SK-N-SH (cell line): ENCODE measurements around the gene CLTCL1.
"Not testable (repeated sequence)": the region's sequence is repeated elsewhere in the genome, so short reads cannot be mapped to it uniquely, and the experiment has no call there.

Experiments used
- EP300 ChIP-seq, 2 experiments: IDR thresholded peaks; 2 replicates each; pipeline versions ENCODE4 v1.4.0 to v1.6.1; 2012; ENCODE audit warnings: borderline replicate concordance in 1 of 2, low read depth in 1 of 2, low read length in 1 of 2
- GABPA ChIP-seq: IDR thresholded peaks from 2 replicates; pipeline ENCODE4 v1.4.0; 2012; ENCODE audit warnings: low read depth, mild to moderate bottlenecking
- MEF2A ChIP-seq: IDR thresholded peaks from 2 replicates; pipeline ENCODE4 v1.4.0; 2012; ENCODE audit warnings: low read depth, borderline replicate concordance
- RAD21 ChIP-seq: IDR thresholded peaks from 2 replicates; pipeline ENCODE4 v1.6.1; 2012; ENCODE audit warnings: mild to moderate bottlenecking, low read length
- RCOR1 ChIP-seq: fragments of 150-350 bp; IDR thresholded peaks from 2 replicates; pipeline ENCODE4 v1.6.1; 2017; ENCODE audit warnings: antibody characterized with exemption, low read length
- RFX5 ChIP-seq: IDR thresholded peaks from 2 replicates; pipeline ENCODE4 v1.6.1; 2012; ENCODE audit warnings: mild to moderate bottlenecking, improper control_type of control experiment, low read length
- RXRA ChIP-seq: IDR thresholded peaks from 2 replicates; pipeline ENCODE4 v1.4.0; 2012; ENCODE audit warnings: low read depth, mild to moderate bottlenecking, borderline replicate concordance
- TEAD4 ChIP-seq: IDR thresholded peaks from 2 replicates; pipeline ENCODE4 v1.4.0; 2012; ENCODE audit warnings: mild to moderate bottlenecking, borderline replicate concordance; ENCODE audit not compliant: insufficient read depth
- TF ChIP-seq, protein P1 (sequence below): IDR thresholded peaks from 2 replicates; pipeline ENCODE4 v1.4.0; 2012; ENCODE audit warnings: low read depth, borderline replicate concordance
- TF ChIP-seq, protein P2 (sequence below): fragments of 200-600 bp; sonication (generic); IDR thresholded peaks from 2 replicates; pipeline ENCODE4 v1.6.1; 2017; ENCODE audit warnings: antibody characterized with exemption, mild to moderate bottlenecking, moderate library complexity
- TF ChIP-seq, protein P3 (sequence below): fragments of 150-350 bp; IDR thresholded peaks from 2 replicates; pipeline ENCODE4 v1.6.1; 2017; ENCODE audit warnings: antibody characterized with exemption, low read length, low read depth, borderline replicate concordance
- TF ChIP-seq, protein P4 (sequence below): IDR thresholded peaks from 2 replicates; pipeline ENCODE4 v1.4.0; 2012; ENCODE audit warnings: low read depth
- TF ChIP-seq, protein P5 (sequence below): fragments of 150-350 bp; IDR thresholded peaks from 2 replicates; pipeline ENCODE4 v1.6.1; 2016; ENCODE audit warnings: mild to moderate bottlenecking, low read depth, low read length

DNA sequence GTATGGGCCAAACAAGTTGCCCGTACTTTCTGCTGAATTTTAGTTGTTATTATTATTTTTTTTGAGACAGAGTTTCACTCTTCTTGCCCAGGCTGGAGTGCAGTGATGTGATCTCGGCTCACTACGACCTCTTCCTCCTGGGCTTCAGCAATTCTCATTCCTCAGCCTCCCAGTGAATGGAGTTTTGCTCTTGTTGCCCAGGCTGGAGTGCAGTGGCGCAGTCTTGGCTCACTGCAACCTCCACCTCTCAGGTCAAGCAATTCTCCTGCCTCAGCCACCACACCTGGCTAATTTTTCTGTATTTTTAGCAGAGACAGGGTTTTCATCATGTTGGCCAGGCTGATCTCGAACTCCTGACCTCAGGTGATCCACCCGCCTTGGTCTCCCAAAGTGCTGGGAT, 15.0 kb upstream of the CLTCL1 start:
- TF ChIP-seq, protein P1, sequence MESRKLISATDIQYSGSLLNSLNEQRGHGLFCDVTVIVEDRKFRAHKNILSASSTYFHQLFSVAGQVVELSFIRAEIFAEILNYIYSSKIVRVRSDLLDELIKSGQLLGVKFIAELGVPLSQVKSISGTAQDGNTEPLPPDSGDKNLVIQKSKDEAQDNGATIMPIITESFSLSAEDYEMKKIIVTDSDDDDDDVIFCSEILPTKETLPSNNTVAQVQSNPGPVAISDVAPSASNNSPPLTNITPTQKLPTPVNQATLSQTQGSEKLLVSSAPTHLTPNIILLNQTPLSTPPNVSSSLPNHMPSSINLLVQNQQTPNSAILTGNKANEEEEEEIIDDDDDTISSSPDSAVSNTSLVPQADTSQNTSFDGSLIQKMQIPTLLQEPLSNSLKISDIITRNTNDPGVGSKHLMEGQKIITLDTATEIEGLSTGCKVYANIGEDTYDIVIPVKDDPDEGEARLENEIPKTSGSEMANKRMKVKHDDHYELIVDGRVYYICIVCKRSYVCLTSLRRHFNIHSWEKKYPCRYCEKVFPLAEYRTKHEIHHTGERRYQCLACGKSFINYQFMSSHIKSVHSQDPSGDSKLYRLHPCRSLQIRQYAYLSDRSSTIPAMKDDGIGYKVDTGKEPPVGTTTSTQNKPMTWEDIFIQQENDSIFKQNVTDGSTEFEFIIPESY, result not testable (repeated sequence)
- TF ChIP-seq, protein P2, sequence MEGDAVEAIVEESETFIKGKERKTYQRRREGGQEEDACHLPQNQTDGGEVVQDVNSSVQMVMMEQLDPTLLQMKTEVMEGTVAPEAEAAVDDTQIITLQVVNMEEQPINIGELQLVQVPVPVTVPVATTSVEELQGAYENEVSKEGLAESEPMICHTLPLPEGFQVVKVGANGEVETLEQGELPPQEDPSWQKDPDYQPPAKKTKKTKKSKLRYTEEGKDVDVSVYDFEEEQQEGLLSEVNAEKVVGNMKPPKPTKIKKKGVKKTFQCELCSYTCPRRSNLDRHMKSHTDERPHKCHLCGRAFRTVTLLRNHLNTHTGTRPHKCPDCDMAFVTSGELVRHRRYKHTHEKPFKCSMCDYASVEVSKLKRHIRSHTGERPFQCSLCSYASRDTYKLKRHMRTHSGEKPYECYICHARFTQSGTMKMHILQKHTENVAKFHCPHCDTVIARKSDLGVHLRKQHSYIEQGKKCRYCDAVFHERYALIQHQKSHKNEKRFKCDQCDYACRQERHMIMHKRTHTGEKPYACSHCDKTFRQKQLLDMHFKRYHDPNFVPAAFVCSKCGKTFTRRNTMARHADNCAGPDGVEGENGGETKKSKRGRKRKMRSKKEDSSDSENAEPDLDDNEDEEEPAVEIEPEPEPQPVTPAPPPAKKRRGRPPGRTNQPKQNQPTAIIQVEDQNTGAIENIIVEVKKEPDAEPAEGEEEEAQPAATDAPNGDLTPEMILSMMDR, result not testable (repeated sequence)
- TF ChIP-seq RAD21; RCOR1; GABPA; RFX5; TEAD4; EP300 (IDR thresholded peaks at IDR 0.05; ENCODE audit: borderline replicate concordance in 1 of 2, low read depth in 1 of 2, low read length in 1 of 2); MEF2A; RXRA: not testable (repeated sequence)
- TF ChIP-seq, protein P3, sequence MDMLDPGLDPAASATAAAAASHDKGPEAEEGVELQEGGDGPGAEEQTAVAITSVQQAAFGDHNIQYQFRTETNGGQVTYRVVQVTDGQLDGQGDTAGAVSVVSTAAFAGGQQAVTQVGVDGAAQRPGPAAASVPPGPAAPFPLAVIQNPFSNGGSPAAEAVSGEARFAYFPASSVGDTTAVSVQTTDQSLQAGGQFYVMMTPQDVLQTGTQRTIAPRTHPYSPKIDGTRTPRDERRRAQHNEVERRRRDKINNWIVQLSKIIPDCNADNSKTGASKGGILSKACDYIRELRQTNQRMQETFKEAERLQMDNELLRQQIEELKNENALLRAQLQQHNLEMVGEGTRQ, result not testable (repeated sequence)
- TF ChIP-seq, protein P4, sequence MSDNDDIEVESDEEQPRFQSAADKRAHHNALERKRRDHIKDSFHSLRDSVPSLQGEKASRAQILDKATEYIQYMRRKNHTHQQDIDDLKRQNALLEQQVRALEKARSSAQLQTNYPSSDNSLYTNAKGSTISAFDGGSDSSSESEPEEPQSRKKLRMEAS, result not testable (repeated sequence)
- TF ChIP-seq, protein P5, sequence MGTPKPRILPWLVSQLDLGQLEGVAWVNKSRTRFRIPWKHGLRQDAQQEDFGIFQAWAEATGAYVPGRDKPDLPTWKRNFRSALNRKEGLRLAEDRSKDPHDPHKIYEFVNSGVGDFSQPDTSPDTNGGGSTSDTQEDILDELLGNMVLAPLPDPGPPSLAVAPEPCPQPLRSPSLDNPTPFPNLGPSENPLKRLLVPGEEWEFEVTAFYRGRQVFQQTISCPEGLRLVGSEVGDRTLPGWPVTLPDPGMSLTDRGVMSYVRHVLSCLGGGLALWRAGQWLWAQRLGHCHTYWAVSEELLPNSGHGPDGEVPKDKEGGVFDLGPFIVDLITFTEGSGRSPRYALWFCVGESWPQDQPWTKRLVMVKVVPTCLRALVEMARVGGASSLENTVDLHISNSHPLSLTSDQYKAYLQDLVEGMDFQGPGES, result not testable (repeated sequence)
